GM12878 (cell line): ENCODE results near the gene CD86.

Source experiments
- GABPA ChIP-seq: IDR thresholded peaks from 2 replicates; pipeline ENCODE4 v1.6.1; 2014; ENCODE audit warnings: antibody characterized with exemption, low read depth, mild to moderate bottlenecking, inconsistent platforms
- JUNB ChIP-seq: IDR thresholded peaks from 2 replicates; pipeline ENCODE4 v1.6.1; 2016; ENCODE audit warnings: antibody characterized with exemption, mild to moderate bottlenecking
- MTA3 ChIP-seq: IDR thresholded peaks from 2 replicates; pipeline ENCODE4 v1.6.1; 2012; ENCODE audit warnings: low read length, inconsistent platforms, borderline replicate concordance
- MXI1 ChIP-seq: fragments of 150-350 bp; IDR thresholded peaks from 2 replicates; pipeline ENCODE4 v1.6.1; 2011; ENCODE audit warnings: low read depth, mild to moderate bottlenecking, inconsistent platforms, low read length, improper control_type of control experiment
- MYC ChIP-seq: IDR thresholded peaks from 2 replicates; pipeline ENCODE4 v1.6.1; 2011; ENCODE audit warnings: mild to moderate bottlenecking, low read length, moderate library complexity, inconsistent platforms; ENCODE audit not compliant: insufficient read depth, insufficient replicate concordance, insufficient read length, severe bottlenecking
- NFIC ChIP-seq: IDR thresholded peaks from 2 replicates; pipeline ENCODE4 v1.6.1; 2012; ENCODE audit warnings: low read depth, mild to moderate bottlenecking, inconsistent platforms, low read length, moderate library complexity
- TAF1 ChIP-seq: IDR thresholded peaks from 2 replicates; pipeline ENCODE4 v1.6.1; 2011; ENCODE audit warnings: mild to moderate bottlenecking, low read depth, low read length, borderline replicate concordance
- ZNF24 ChIP-seq: fragments of 450-650 bp; IDR thresholded peaks from 2 replicates; pipeline ENCODE4 v1.6.1; 2017; ENCODE audit warnings: antibody characterized with exemption, mild to moderate bottlenecking
- TF ChIP-seq, protein P1 (sequence below): IDR thresholded peaks from 2 replicates; pipeline ENCODE4 v1.6.1; 2012; ENCODE audit warnings: low read depth, low read length, improper control_type of control experiment
- TF ChIP-seq, protein P2 (sequence below): IDR thresholded peaks from 2 replicates; pipeline ENCODE4 v1.6.1; 2012; ENCODE audit warnings: low read length, inconsistent platforms
- TF ChIP-seq, protein P3 (sequence below), 3 experiments: IDR thresholded peaks in 2 of 3; conservative IDR thresholded peaks in 1 of 3; 2 replicates each; pipeline ENCODE4 v1.5.1; 2011; ENCODE audit warnings: low read depth in 3 of 3, low read length in 3 of 3, mild to moderate bottlenecking in 3 of 3, control low read depth in 2 of 3, moderate library complexity in 2 of 3, inconsistent platforms in 1 of 3, mixed read lengths in 1 of 3; ENCODE audit not compliant: control insufficient read depth in 2 of 3, insufficient read depth in 1 of 3; ENCODE audit errors: extremely low read depth in 1 of 3
- TF ChIP-seq, protein P4 (sequence below): fragments of 450-650 bp; formaldehyde crosslinking; IDR thresholded peaks from 2 replicates; pipeline ENCODE4 v1.5.0; 2022; ENCODE audit warnings: mild to moderate bottlenecking, missing genetic modification characterization
- TF ChIP-seq, protein P5 (sequence below): fragments of 450-650 bp; IDR thresholded peaks from 2 replicates; pipeline ENCODE4 v1.6.1; 2017; ENCODE audit warnings: mild to moderate bottlenecking, moderate library complexity

DNA sequence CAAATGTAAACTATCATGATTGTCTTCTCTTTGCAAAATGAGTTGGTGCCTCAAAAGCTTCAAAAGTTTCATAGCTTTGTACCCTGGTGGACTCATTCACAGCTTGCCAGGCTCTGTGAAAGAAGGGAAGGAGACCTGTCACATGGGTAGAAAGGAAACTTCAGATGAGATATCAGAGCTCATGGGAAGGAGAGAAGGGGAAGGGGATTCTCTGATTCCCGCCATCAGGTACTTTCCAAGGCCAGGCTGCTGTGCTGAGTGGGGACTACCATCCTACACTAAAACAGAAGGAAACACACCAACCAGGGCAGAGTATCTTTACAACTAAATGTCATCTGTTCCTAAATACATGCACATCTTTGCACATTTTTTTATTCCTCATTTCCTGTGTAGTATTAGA, 42.3 kb upstream of the CD86 start:
- TF ChIP-seq JUNB (no peak), NFIC (no peak), ZNF24 (no peak), GABPA (no peak), TAF1 (no peak), MYC (no peak), MTA3 (no peak), MXI1 (no peak)
- TF ChIP-seq, protein P1, sequence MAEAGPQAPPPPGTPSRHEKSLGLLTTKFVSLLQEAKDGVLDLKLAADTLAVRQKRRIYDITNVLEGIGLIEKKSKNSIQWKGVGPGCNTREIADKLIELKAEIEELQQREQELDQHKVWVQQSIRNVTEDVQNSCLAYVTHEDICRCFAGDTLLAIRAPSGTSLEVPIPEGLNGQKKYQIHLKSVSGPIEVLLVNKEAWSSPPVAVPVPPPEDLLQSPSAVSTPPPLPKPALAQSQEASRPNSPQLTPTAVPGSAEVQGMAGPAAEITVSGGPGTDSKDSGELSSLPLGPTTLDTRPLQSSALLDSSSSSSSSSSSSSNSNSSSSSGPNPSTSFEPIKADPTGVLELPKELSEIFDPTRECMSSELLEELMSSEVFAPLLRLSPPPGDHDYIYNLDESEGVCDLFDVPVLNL: no peak
- TF ChIP-seq, protein P2, sequence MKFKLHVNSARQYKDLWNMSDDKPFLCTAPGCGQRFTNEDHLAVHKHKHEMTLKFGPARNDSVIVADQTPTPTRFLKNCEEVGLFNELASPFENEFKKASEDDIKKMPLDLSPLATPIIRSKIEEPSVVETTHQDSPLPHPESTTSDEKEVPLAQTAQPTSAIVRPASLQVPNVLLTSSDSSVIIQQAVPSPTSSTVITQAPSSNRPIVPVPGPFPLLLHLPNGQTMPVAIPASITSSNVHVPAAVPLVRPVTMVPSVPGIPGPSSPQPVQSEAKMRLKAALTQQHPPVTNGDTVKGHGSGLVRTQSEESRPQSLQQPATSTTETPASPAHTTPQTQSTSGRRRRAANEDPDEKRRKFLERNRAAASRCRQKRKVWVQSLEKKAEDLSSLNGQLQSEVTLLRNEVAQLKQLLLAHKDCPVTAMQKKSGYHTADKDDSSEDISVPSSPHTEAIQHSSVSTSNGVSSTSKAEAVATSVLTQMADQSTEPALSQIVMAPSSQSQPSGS: no peak; the same call in 1 of the 2 replicates
- TF ChIP-seq, protein P3, sequence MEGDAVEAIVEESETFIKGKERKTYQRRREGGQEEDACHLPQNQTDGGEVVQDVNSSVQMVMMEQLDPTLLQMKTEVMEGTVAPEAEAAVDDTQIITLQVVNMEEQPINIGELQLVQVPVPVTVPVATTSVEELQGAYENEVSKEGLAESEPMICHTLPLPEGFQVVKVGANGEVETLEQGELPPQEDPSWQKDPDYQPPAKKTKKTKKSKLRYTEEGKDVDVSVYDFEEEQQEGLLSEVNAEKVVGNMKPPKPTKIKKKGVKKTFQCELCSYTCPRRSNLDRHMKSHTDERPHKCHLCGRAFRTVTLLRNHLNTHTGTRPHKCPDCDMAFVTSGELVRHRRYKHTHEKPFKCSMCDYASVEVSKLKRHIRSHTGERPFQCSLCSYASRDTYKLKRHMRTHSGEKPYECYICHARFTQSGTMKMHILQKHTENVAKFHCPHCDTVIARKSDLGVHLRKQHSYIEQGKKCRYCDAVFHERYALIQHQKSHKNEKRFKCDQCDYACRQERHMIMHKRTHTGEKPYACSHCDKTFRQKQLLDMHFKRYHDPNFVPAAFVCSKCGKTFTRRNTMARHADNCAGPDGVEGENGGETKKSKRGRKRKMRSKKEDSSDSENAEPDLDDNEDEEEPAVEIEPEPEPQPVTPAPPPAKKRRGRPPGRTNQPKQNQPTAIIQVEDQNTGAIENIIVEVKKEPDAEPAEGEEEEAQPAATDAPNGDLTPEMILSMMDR (IDR thresholded peaks at IDR 0.05 in 2 of 3, conservative IDR thresholded peaks at IDR 0.05 in 1 of 3; ENCODE audit: control insufficient read depth in 2 of 3, extremely low read depth in 1 of 3, insufficient read depth in 1 of 3, low read depth in 3 of 3, low read length in 3 of 3): no peak
- TF ChIP-seq, protein P4, sequence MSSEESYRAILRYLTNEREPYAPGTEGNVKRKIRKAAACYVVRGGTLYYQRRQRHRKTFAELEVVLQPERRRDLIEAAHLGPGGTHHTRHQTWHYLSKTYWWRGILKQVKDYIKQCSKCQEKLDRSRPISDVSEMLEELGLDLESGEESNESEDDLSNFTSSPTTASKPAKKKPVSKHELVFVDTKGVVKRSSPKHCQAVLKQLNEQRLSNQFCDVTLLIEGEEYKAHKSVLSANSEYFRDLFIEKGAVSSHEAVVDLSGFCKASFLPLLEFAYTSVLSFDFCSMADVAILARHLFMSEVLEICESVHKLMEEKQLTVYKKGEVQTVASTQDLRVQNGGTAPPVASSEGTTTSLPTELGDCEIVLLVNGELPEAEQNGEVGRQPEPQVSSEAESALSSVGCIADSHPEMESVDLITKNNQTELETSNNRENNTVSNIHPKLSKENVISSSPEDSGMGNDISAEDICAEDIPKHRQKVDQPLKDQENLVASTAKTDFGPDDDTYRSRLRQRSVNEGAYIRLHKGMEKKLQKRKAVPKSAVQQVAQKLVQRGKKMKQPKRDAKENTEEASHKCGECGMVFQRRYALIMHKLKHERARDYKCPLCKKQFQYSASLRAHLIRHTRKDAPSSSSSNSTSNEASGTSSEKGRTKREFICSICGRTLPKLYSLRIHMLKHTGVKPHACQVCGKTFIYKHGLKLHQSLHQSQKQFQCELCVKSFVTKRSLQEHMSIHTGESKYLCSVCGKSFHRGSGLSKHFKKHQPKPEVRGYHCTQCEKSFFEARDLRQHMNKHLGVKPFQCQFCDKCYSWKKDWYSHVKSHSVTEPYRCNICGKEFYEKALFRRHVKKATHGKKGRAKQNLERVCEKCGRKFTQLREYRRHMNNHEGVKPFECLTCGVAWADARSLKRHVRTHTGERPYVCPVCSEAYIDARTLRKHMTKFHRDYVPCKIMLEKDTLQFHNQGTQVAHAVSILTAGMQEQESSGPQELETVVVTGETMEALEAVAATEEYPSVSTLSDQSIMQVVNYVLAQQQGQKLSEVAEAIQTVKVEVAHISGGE (CRISPR knock-in tag): no peak
- TF ChIP-seq, protein P5, sequence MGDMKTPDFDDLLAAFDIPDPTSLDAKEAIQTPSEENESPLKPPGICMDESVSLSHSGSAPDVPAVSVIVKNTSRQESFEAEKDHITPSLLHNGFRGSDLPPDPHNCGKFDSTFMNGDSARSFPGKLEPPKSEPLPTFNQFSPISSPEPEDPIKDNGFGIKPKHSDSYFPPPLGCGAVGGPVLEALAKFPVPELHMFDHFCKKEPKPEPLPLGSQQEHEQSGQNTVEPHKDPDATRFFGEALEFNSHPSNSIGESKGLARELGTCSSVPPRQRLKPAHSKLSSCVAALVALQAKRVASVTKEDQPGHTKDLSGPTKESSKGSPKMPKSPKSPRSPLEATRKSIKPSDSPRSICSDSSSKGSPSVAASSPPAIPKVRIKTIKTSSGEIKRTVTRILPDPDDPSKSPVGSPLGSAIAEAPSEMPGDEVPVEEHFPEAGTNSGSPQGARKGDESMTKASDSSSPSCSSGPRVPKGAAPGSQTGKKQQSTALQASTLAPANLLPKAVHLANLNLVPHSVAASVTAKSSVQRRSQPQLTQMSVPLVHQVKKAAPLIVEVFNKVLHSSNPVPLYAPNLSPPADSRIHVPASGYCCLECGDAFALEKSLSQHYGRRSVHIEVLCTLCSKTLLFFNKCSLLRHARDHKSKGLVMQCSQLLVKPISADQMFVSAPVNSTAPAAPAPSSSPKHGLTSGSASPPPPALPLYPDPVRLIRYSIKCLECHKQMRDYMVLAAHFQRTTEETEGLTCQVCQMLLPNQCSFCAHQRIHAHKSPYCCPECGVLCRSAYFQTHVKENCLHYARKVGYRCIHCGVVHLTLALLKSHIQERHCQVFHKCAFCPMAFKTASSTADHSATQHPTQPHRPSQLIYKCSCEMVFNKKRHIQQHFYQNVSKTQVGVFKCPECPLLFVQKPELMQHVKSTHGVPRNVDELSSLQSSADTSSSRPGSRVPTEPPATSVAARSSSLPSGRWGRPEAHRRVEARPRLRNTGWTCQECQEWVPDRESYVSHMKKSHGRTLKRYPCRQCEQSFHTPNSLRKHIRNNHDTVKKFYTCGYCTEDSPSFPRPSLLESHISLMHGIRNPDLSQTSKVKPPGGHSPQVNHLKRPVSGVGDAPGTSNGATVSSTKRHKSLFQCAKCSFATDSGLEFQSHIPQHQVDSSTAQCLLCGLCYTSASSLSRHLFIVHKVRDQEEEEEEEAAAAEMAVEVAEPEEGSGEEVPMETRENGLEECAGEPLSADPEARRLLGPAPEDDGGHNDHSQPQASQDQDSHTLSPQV: no peak
